GF-D8 (cell line): ENCODE data around the gene IMMP2L.
"Not testable (repeated sequence)": the region's sequence is repeated elsewhere in the genome, so short reads cannot be mapped to it uniquely, and the experiment has no call there.

Source experiments
- DNase-seq: peaks from one replicate; lab custom pipeline; 2025; lab: John Stamatoyannopoulos, UW

Gene IMMP2L

GRCh38 chr7:110719741-110720140 lies 842.6 kb downstream of the IMMP2L start:
- DNase-seq, result no peak

GRCh38 chr7:110718503-110719205 lies 843.6 kb downstream of the IMMP2L start:
- no peak for DNase-seq

- DNase-seq, result no peak
Measured at GRCh38 chr7:110704225-110704624, 858.1 kb downstream of the IMMP2L start.

- no peak for DNase-seq
Measured at GRCh38 chr7:110698576-110698975, 863.7 kb downstream of the IMMP2L start.

- no peak for DNase-seq
Measured at GRCh38 chr7:110693344-110693743, 868.9 kb downstream of the IMMP2L start.

GRCh38 chr7:110688908-110689307 lies 873.4 kb downstream of the IMMP2L start:
- DNase-seq, result no peak

- DNase-seq, result no peak
Measured at GRCh38 chr7:110685899-110686298, 876.4 kb downstream of the IMMP2L start.

GRCh38 chr7:110681941-110682340 lies 880.4 kb downstream of the IMMP2L start:
- no peak for DNase-seq

GRCh38 chr7:110677405-110677804 lies 884.9 kb downstream of the IMMP2L start:
- DNase-seq, result no peak

- DNase-seq, result no peak
Measured at GRCh38 chr7:110676785-110677184, 885.5 kb downstream of the IMMP2L start.

- no peak for DNase-seq
Measured at GRCh38 chr7:110675383-110676103, 886.7 kb downstream of the IMMP2L start.

GRCh38 chr7:110673148-110673547 lies 889.1 kb downstream of the IMMP2L start:
- DNase-seq, result no peak

GRCh38 chr7:110669410-110669809 lies 892.9 kb downstream of the IMMP2L start:
- DNase-seq, result no peak

- DNase-seq, result no peak
Measured at GRCh38 chr7:110664803-110665202, 897.5 kb downstream of the IMMP2L start.

- not testable (repeated sequence) for DNase-seq
Measured at GRCh38 chr7:110660637-110661036, 901.7 kb downstream of the IMMP2L start.

GRCh38 chr7:110650328-110650727 lies 912.0 kb downstream of the IMMP2L start:
- DNase-seq, result no peak

GRCh38 chr7:110647266-110647665 lies 915.0 kb downstream of the IMMP2L start:
- DNase-seq, result no peak

- no peak for DNase-seq
Measured at GRCh38 chr7:110646804-110647203, 915.5 kb downstream of the IMMP2L start.

GRCh38 chr7:110645616-110646015 lies 916.7 kb downstream of the IMMP2L start:
- DNase-seq, result no peak

- DNase-seq, result no peak
Measured at GRCh38 chr7:110645060-110645459, 917.2 kb downstream of the IMMP2L start.

GRCh38 chr7:110637252-110637651 lies 925.0 kb downstream of the IMMP2L start:
- DNase-seq, result no peak

- no peak for DNase-seq
Measured at GRCh38 chr7:110633313-110633712, 929.0 kb downstream of the IMMP2L start.

- DNase-seq, result no peak
Measured at GRCh38 chr7:110626414-110626813, 935.9 kb downstream of the IMMP2L start.

- DNase-seq, result no peak
Measured at GRCh38 chr7:110625294-110625693, 937.0 kb downstream of the IMMP2L start.
